Stimulated activated CD4-positive, alpha-beta T cell treated with anti-CD3 and anti-CD28 coated beads, TNF-alpha, amount 100 ng/mL, for 48 hours (primary cell): Measurements from ENCODE around the gene OAS3.

Source experiments
- DNase-seq, 3 donors: peaks; one replicate each; pipeline ENCODE4 v3.0.0-alpha.2; 2020; ENCODE audit warnings: low read depth in 3 of 3

Gene OAS3

GRCh38 chr12:113014565-113014964, 76.3 kb downstream of the OAS3 start:
- DNase-seq = no peak

- no peak for DNase-seq
Observed at GRCh38 chr12:113016796-113017195, 78.5 kb downstream of the OAS3 start.

- DNase-seq = no peak
Observed at GRCh38 chr12:113019025-113019424, 80.8 kb downstream of the OAS3 start.

- no peak for DNase-seq
Observed at GRCh38 chr12:113021500-113021899, 83.2 kb downstream of the OAS3 start.
